GF-D8 (cell line): Measurements from ENCODE around the gene RND2.

Experiments
- DNase-seq: peaks from one replicate; lab custom pipeline; 2025; lab: John Stamatoyannopoulos, UW

RND2 gene

GRCh38 chr17:43006639-43007551 lies 18.1 kb upstream of the RND2 start, which contains the start of gene IFI35:
Gene IFI35, plus strand, starts transcription at chr17:43006784. Its CDS starts 164 bp downstream, at chr17:43006948.
- DNase-seq, result peak; percentile 64

GRCh38 chr17:43010667-43011308 lies 14.2 kb upstream of the RND2 start:
- DNase-seq, result no peak

- DNase-seq, result no peak
Measured at GRCh38 chr17:43011728-43012472, 13.1 kb upstream of the RND2 start.

GRCh38 chr17:43013296-43013695 lies 11.7 kb upstream of the RND2 start:
- no peak for DNase-seq

GRCh38 chr17:43014020-43014648 lies 10.9 kb upstream of the RND2 start:
- peak; percentile 66 for DNase-seq

GRCh38 chr17:43014649-43015542 lies 10.1 kb upstream of the RND2 start:
- DNase-seq, result no peak

GRCh38 chr17:43015579-43015978 lies 9.5 kb upstream of the RND2 start:
- no peak for DNase-seq

- no peak for DNase-seq
Measured at GRCh38 chr17:43016216-43016615, 8.8 kb upstream of the RND2 start.

GRCh38 chr17:43018008-43018853 lies 6.8 kb upstream of the RND2 start:
- DNase-seq, result peak; percentile 63

- DNase-seq, result peak; percentile 98
Measured at GRCh38 chr17:43018932-43019331, 6.1 kb upstream of the RND2 start.

- DNase-seq, result peak; percentile 66
Measured at GRCh38 chr17:43019418-43019817, 5.6 kb upstream of the RND2 start.

- DNase-seq, result peak; percentile 86
Measured at GRCh38 chr17:43020030-43020621, 4.9 kb upstream of the RND2 start.

- peak; percentile 66 for DNase-seq
Measured at GRCh38 chr17:43020789-43021740, 4.0 kb upstream of the RND2 start.

- peak; percentile 51 for DNase-seq
Measured at GRCh38 chr17:43021741-43022512, 3.1 kb upstream of the RND2 start, which contains the start of gene VAT1. Gene VAT1, minus strand, starts transcription at chr17:43022385. Its CDS starts 63 bp downstream, at chr17:43022322.

GRCh38 chr17:43025290-43025657 lies 243 bp downstream of the RND2 start:
- no peak for DNase-seq

GRCh38 chr17:43025766-43026537 lies 921 bp downstream of the RND2 start:
- no peak for DNase-seq

- no peak for DNase-seq
Measured at GRCh38 chr17:43026595-43026994, 1.6 kb downstream of the RND2 start.
